HCEC 1CT (cell line): ENCODE results near the gene CMIP.
A peak's percentile ranks its signal among the peaks of the same experiment; 100 is the strongest.

Experiments used
- DNase-seq: peaks from one replicate; pipeline ENCODE4 v3.0.0-alpha.2; 2017

CMIP gene

DNA sequence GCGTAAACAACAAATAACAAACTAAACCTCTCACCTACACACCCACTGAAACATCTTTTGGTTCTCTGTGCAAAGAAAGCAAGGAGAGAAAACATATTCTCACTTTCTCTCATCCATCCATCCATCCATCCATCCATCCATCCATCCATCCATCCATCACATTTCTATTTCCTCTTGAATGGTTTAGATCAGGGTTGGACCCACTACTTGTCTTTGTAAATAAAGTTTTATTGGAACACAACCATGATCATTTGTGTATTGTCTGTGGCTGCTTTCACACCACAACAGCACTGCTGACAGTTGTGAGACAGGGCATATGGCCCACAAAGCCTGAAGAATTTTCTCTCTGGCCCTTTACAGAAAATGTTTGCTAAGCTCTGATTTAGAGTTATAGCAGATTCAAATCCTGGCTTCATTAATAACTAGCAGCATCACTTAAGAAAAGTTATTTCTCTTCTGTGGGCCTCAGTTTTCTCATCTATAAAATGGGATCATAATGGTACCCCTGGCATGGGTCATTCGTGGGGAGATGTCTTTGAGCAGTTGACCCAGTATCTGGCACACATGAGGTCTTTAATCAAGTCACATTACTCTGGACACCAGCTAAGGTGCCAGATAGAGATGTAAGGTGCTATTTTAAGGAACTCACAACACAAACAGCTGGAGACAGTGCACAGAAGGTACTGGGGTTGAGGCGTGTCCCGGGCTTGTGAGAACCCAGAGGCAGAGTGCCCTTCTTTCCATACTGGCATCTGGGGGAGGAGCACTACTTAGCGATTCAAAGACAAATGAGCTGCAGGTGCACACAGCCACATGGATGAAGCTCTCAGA, 146.3 kb downstream of the CMIP start:
- no peak for DNase-seq

DNA sequence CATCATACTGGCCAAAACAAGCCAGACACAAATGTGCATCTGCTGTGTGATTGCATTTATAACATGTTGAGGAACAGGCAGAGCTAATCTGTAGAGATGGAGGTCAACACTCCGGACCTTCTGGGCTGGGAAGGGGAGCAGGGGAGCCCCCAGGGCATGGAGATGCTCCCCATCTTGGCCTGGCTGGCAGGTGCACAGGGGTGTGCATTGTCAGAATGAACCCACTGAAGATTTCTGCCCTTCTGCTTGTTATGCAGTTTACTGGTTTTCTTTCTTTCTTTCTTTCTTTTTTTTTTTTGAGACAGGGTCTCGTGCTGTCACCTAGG, 146.9 kb downstream of the CMIP start:
- no peak for DNase-seq

- no peak for DNase-seq
Observed at GRCh38 chr16:81592353-81592866, 147.8 kb downstream of the CMIP start.

GRCh38 chr16:81593481-81593880, 148.9 kb downstream of the CMIP start:
- no peak for DNase-seq

DNA sequence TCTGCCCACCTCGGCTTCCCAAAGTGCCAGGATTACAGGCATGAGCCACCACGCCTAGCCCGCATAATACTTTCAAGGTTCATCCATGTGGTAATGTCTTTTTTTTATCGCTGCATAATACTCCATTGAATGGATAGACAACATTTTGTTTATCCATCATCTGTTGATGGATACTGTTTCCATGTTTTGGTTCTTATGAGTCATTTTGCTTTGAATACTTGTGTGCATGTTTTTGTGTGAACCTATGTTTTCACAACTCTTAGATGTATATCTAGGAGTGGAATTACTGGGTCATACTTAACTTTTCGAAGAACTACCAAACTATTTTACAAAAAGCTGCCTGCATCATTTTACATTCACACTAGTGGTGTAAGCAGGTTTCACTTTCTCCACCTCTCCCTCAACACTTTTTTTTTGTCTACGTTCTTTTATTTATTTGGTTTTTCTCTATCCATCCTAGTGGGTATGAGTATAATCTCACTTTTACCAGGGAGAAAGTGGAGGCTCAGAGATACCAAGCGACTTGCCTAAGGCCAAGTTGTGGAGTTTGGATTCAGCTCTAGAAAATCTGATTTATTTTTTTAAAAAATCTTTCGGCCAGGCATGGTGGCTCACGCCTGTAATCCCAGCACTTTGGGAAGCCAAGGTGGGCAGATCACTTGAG, 151.2 kb downstream of the CMIP start:
- DNase-seq, result no peak

GRCh38 chr16:81597079-81597658, 152.6 kb downstream of the CMIP start:
- DNase-seq, result no peak

- no peak for DNase-seq
Observed at GRCh38 chr16:81598083-81598482, 153.5 kb downstream of the CMIP start.

DNA sequence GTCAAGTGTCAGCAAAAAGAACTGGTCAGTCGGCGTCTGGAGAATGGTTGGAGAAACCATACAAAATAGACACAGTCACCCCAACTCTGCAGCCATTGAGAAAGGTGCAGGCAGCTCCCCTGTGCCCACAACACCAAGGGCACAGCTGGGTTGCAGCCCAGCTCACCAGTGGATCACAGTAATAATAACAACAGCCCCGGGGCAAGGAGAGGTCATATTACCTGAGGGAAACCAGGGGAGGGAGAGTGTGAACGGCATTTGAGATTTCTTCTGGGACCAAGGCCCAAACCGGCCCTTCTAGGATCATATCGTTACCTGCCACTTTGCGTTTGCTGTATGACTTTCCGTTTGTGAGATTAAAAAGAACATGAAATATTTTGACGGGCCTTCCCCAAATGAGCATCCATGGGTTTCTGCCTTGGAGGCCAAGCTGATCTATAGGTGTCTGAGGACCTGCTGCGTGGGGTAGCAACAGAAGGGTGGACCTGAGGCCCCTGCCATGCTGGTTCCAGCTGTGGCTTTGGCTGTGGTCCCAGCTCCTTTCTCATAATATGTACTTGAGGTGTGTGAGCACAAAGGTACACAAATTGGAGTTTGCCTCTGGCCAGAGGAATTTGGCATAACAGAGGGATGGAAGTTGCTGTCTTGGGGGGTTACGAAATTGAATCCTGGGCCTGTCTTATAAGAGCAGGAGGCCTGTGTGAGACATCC, 154.6 kb downstream of the CMIP start:
- no peak for DNase-seq

GRCh38 chr16:81600275-81600674, 155.7 kb downstream of the CMIP start:
- peak; percentile 37 for DNase-seq

DNA sequence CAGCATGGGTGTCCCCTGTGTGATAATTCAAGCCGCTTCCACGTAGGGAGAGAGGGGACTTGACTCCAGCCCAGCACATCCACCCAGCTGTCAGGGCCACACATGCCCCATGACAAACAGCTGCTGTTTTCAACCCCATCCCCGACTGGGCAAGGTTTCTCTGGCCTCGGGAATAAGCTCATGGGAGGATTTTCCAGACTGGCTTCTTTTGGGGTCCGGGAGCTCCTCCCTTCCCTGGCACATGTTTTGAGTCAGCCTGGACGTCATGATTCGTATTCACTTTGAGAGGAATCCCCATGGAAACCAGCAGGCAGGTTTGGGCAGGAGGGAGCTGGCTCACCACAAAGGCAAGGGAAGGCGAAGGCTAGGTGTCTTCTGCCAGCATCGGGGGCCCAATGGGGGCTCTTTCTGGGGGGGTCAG, 156.4 kb downstream of the CMIP start:
- DNase-seq, result peak; percentile 49

DNA sequence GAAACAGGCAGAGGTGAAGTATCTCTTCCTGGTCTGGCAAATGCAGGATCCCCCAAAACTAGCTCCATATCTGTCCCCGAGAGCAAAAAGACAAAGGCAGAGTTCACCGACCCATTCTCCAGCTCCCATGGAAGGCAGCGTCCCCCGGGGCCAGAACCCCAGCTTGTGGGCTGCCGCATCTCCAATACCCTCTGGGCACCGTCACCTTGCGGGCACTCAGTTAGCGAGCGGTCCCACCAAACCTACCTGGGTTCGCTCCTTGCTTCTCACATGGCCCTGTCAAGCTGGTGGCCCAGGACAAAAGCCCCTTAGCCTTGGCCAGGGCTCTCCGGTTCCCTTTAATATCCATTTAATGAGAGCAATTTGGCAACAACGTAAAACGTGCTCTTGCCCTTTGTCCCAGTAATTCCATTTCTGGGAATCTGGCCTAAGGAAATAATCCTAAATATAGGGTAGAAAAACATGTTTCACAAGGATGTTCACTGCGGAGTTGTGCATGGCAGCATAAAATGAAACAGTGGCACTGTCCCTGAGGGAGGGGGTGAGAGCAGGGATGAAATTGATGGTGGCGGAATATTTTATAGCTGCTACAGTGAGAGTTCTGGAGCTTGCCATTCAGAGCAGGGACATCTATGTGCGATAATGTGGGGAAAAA, 157.1 kb downstream of the CMIP start:
- no peak for DNase-seq

- DNase-seq, result no peak
Observed at GRCh38 chr16:81602256-81602776, 157.7 kb downstream of the CMIP start.

GRCh38 chr16:81602792-81603191, 158.2 kb downstream of the CMIP start:
- no peak for DNase-seq

GRCh38 chr16:81604960-81605383, 160.4 kb downstream of the CMIP start:
- peak; percentile 57 for DNase-seq

DNA sequence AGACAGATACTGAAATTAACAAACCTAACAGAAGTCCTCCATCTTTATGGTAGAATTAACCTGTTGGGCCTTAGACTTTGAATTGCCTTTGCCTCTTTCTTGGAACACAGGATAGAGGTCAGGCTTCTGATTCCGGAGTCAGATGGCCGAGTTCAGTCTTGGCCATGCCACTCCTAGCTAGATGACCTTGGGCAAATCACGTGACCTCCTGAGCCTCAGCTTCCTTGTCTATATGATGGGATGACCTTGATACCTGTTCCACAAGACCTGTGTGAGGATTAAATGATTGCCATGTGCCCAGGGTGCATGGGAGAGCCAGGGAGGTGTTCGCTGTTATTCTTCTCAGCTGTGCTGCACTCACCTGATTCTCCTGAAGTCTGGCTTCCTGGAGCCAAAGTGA, 161.4 kb downstream of the CMIP start:
- no peak for DNase-seq

DNA sequence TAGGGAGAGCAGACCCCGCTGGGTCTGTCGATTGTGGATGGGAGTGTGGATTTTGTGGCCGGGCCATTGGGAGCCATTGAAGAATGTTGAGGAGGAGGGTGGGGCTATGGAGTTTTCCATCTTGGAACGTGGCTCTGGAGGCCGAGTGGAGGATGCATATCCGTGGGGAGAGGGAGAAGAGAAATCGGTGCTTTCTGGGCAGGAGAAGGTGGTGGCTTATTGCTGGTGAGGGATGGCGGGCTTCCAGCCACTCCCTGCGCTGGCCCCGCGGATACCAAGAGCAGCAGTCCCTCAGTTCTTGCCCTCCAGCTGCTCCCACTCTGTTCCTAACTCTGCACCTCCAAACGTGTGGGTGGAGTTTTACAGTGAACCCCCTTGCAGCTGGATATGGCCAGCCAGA, 162.4 kb downstream of the CMIP start:
- no peak for DNase-seq

DNA sequence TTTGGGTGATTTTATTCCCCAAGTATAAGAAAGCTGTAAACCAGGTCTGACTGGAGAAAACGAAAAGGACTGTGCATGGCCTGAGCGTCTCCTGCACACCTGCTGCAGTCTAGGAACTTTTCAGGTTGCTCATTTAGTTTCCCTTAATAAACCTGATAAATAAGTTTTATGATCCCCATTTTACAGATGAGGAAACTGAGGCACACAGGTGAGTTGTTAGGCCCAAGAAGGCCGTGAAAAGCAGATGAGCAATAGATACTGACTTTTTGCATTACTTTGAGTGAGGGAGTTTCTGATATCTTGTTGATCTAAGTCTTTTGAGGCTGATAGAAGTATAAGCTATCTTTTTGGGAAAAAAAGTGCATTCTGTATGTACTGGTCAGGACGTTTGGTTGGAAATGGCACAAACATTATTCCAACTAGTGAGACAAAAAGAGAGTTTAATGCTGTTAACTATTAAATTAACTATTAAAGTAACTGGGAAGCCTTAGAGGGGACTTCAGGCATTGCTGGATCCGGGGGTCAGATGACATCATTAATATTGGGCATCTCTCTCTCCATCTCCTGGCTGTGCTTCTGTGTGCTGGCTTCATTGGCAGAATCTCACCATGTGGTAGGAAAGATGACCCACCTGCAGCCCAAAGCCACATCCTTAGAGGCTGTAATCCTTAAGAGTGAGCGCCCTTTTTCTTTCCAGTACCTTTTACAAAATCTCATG, 163.4 kb downstream of the CMIP start:
- no peak for DNase-seq

GRCh38 chr16:81608523-81609209, 164.1 kb downstream of the CMIP start:
- no peak for DNase-seq

DNA sequence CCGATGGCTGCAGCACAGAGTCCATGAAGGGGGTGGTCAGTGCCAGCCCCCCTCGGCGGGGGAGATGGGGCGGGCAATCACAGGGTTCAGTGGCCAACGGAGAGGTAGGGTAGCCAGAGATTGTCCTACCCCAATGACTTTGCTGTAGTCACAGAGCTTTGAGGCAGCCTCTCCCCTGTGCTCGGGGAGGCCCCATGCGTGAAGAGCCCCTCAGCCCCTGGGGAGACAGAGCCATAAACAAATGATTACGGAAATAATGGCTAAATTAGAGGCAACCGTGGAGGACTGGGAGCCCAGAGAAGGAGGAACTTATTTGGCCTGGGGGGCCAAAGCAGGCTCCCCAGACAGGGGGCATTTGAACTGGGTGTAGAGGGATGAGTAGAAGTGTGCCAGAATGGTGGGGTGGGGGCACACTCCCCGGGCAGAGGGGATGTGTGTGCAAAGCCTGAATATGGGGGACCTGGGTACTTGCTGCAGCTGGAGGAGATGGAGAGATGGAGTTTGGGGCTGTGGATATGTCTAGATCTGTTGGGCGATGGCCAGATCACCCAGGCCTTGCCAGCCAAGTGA, 164.8 kb downstream of the CMIP start:
- DNase-seq, result no peak

GRCh38 chr16:81610144-81610842, 165.7 kb downstream of the CMIP start:
- peak; percentile 36 for DNase-seq
